SU-DHL-6 (cell line): Measurements from ENCODE around the gene ANKRD61.

ENCODE experiments used
- H2AFZ ChIP-seq: fragments of 200-600 bp; sonication (generic); 2 replicates; pipeline ENCODE4 v1.6.1; 2014; ENCODE audit warnings: low read depth, mild to moderate bottlenecking, moderate library complexity, mixed read lengths, antibody characterized with exemption, low read length; ENCODE audit not compliant: severe bottlenecking
- H3F3A ChIP-seq: fragments of 200-600 bp; shearing (Covaris generic); 2 replicates; pipeline ENCODE4 v1.6.0; 2016; ENCODE audit warnings: antibody characterized with exemption, mild to moderate bottlenecking; ENCODE audit not compliant: insufficient read depth
- H3K27ac ChIP-seq: fragments of 200-600 bp; sonication (generic); 2 replicates; pipeline ENCODE4 v1.5.1; 2016; ENCODE audit warnings: low read depth, mild to moderate bottlenecking, low read length, moderate library complexity, mixed read lengths
- H3K27me3 ChIP-seq: fragments of 200-600 bp; sonication (generic), shearing (Covaris generic); 2 replicates; pipeline ENCODE4 v1.6.0; 2014; ENCODE audit warnings: mild to moderate bottlenecking, low read length
- H3K36me3 ChIP-seq: fragments of 200-600 bp; sonication (generic); 2 replicates; pipeline ENCODE4 v1.6.1; 2014; ENCODE audit warnings: mild to moderate bottlenecking, low read length, mixed read lengths
- H3K4me2 ChIP-seq: fragments of 300-600, 200-600 bp; shearing (Covaris generic), sonication (generic); 2 replicates; pipeline ENCODE4 v1.6.0; 2014; ENCODE audit warnings: low read length, low read depth, mild to moderate bottlenecking; ENCODE audit not compliant: poor library complexity, severe bottlenecking
- H3K4me3 ChIP-seq: fragments of 200-600 bp; sonication (generic); 2 replicates; pipeline ENCODE4 v1.5.1; 2014; ENCODE audit warnings: antibody characterized with exemption, low read length, mild to moderate bottlenecking, mixed read lengths; ENCODE audit not compliant: insufficient read depth, poor library complexity, severe bottlenecking
- H3K79me2 ChIP-seq: fragments of 200-600 bp; sonication (generic); 2 replicates; pipeline ENCODE4 v1.6.1; 2014; ENCODE audit warnings: mild to moderate bottlenecking, low read length, moderate library complexity; ENCODE audit not compliant: insufficient read depth
- H3K9ac ChIP-seq: fragments of 200-600 bp; sonication (generic); 2 replicates; pipeline ENCODE4 v1.7.0; 2014; ENCODE audit warnings: mild to moderate bottlenecking, low read length
- H3K9me2 ChIP-seq: fragments of 200-600 bp; sonication (generic); replicated peaks from 2 replicates; pipeline ENCODE4 v1.6.1; 2014; ENCODE audit warnings: low read length; ENCODE audit not compliant: insufficient read depth
- H3K9me3 ChIP-seq: fragments of 200-600 bp; sonication (generic); 2 replicates; pipeline ENCODE4 v1.6.1; 2014; ENCODE audit warnings: low read length, mixed read lengths; ENCODE audit not compliant: insufficient read depth
- H4K20me1 ChIP-seq: fragments of 200-600 bp; sonication (generic); 2 replicates; pipeline ENCODE4 v1.6.1; 2014; ENCODE audit warnings: low read depth, mild to moderate bottlenecking, antibody characterized with exemption, low read length, moderate library complexity, mixed read lengths
- EZH2phosphoT487 ChIP-seq: fragments of 200-600 bp; sonication (generic), shearing (Covaris generic); conservative IDR thresholded peaks from 2 replicates; pipeline ENCODE4 v1.6.1; 2018; ENCODE audit warnings: mild to moderate bottlenecking, antibody characterized with exemption, low read length, moderate library complexity, mixed read lengths
- TF ChIP-seq, protein P1 (sequence below): fragments of 200-600 bp; sonication (generic); IDR thresholded peaks from one replicate; pipeline ENCODE4 v1.5.1; 2017; ENCODE audit warnings: antibody characterized with exemption, mild to moderate bottlenecking, low read length, moderate library complexity; ENCODE audit not compliant: insufficient read depth, poor library complexity, severe bottlenecking

The ANKRD61 gene

DNA sequence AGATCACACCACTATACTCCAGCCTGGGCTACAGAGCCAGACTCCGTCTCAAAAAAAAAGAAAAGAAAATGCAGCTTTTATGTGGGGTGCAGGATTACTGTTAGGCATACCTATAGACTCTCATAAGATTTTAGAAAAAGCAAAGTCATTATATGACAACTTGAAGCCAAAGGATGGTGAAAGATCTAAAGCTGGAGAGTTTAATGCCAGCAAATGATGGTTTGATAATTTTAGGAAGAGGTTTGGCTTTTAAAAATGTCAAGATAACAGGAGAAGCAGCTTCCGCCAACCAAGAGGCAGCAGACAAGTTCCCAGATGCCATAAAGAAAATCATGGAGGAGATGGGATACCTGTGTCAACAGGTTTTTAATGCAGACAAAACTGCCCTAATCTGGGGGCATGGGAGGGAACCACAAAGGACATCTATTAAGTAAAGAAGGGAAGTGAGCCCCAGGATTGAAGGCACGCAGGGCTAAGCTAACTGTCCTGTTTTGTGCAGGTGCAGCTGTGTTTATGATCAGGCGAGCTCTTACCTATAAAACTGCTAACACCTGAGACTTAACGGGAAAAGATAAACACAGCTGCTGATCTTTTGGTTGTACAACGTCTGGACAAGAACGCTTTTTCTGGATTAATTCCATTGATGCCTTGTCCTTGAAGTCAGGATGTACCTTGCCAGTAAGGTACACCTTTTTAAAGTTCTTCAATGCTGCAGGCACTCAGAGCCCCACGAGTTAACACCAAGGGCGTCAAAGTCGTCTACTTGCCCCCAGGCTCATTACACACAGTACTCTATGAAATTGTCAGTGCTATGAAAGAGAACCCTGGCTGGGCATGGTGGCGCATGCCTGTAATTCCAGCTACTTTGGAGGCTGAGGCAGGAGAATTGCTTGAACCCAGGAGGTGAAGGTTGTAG is 10.5 kb upstream of the ANKRD61 start:
- Histone ChIP-seq H3K4me2 (no peak overlapping the region), H3K9me2 (no peaks in the 10 kb centered on the region), H3K27me3 (no peaks in the 10 kb centered on the region), H3K79me2 (no peaks in the 10 kb centered on the region; the same call in 1 of the 2 replicates), H2AFZ (no peak overlapping the region), H4K20me1 (peaks cover 4% of the 10 kb centered on the region; the same call in 1 of the 2 replicates), H3K9me3 (no peaks in the 10 kb centered on the region), H3F3A (peaks cover 23% of the 10 kb centered on the region), H3K9ac (no peak overlapping the region), H3K36me3 (peaks cover 39% of the 10 kb centered on the region), H3K4me3 (no peak overlapping the region), H3K27ac (no peak overlapping the region)
- TF ChIP-seq, protein P1, sequence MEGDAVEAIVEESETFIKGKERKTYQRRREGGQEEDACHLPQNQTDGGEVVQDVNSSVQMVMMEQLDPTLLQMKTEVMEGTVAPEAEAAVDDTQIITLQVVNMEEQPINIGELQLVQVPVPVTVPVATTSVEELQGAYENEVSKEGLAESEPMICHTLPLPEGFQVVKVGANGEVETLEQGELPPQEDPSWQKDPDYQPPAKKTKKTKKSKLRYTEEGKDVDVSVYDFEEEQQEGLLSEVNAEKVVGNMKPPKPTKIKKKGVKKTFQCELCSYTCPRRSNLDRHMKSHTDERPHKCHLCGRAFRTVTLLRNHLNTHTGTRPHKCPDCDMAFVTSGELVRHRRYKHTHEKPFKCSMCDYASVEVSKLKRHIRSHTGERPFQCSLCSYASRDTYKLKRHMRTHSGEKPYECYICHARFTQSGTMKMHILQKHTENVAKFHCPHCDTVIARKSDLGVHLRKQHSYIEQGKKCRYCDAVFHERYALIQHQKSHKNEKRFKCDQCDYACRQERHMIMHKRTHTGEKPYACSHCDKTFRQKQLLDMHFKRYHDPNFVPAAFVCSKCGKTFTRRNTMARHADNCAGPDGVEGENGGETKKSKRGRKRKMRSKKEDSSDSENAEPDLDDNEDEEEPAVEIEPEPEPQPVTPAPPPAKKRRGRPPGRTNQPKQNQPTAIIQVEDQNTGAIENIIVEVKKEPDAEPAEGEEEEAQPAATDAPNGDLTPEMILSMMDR = no peak
- no peak for TF ChIP-seq EZH2phosphoT487

DNA sequence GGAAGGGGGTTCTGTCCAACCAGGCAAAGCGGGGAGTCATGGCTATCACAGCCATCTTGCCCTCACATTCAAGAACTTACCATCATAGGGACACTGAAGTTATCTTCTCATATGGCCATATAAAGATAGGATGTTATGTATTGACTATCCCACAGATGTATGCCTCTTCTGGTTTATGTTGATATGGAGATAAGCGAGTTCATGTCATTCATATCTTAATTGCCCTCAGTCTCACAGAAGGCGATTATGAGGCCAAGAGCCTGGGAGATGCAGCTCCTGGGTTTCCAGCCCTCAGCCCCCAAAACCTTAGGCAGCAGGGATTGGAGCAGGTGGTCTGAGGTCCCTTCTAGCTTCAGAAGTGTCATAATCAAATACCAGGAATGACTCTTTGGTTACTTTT is 8.5 kb upstream of the ANKRD61 start:
- no peaks in the 10 kb centered on the region for H3K9me2 ChIP-seq
- peaks cover 23% of the 10 kb centered on the region for H3F3A ChIP-seq
- H3K4me3 ChIP-seq = no peak overlapping the region
- H3K9me3 ChIP-seq = no peaks in the 10 kb centered on the region
- H3K27ac ChIP-seq = no peak overlapping the region
- no peak overlapping the region for H3K4me2 ChIP-seq
- H2AFZ ChIP-seq = no peak overlapping the region
- peaks cover 34% of the 10 kb centered on the region for H3K36me3 ChIP-seq
- no peaks in the 10 kb centered on the region for H3K27me3 ChIP-seq
- H3K9ac ChIP-seq = no peak overlapping the region
- peaks cover 4% of the 10 kb centered on the region; the same call in 1 of the 2 replicates for H4K20me1 ChIP-seq
- TF ChIP-seq, protein P1 = no peak
- no peak for TF ChIP-seq EZH2phosphoT487
- no peaks in the 10 kb centered on the region for H3K79me2 ChIP-seq

DNA sequence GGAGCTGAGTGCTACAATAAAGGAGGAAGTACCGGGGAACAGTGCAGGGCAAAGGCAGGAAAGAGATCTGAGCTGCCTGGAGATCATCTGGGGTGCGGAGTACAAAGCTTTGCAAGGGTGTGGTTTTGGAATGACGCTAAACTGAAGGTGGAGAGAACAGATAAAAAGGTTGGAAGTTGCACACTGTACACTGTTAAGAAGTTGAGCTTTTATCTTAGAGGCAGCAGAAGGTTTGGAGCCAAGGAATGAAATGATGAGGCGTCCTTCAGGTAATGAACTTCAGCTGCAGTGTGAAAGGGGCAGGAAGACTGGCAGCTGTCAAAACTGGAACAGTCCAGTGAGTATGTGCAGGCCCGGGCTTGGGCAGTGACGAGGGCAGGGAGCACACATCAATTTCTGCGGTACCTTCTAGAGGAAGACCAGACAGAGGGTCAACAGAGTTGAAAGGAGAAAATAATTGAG is 7.2 kb upstream of the ANKRD61 start:
- H3K9ac ChIP-seq = no peak overlapping the region

More for the DNA sequence above, 7.2 kb upstream of the ANKRD61 start:
- Histone ChIP-seq H3K36me3 (peaks cover 32% of the 10 kb centered on the region), H3F3A (peaks cover 23% of the 10 kb centered on the region), H3K9me2 (no peaks in the 10 kb centered on the region), H3K4me2 (no peak overlapping the region), H2AFZ (no peak overlapping the region), H3K27me3 (no peaks in the 10 kb centered on the region), H4K20me1 (peaks cover 4% of the 10 kb centered on the region; the same call in 1 of the 2 replicates), H3K27ac (no peak overlapping the region), H3K79me2 (no peaks in the 10 kb centered on the region), H3K4me3 (no peak overlapping the region), H3K9me3 (no peaks in the 10 kb centered on the region)
- TF ChIP-seq, protein P1 = no peak
- TF ChIP-seq EZH2phosphoT487 = no peak
